GM21447 (cell line): ENCODE results near the gene RMRP.

Experiments used
- ATAC-seq: cut with Tn5 transposase; IDR thresholded peaks from one replicate; pipeline ENCODE4 v1.9.1; 2021; ENCODE audit not compliant: unreplicated experiment

Gene RMRP

DNA sequence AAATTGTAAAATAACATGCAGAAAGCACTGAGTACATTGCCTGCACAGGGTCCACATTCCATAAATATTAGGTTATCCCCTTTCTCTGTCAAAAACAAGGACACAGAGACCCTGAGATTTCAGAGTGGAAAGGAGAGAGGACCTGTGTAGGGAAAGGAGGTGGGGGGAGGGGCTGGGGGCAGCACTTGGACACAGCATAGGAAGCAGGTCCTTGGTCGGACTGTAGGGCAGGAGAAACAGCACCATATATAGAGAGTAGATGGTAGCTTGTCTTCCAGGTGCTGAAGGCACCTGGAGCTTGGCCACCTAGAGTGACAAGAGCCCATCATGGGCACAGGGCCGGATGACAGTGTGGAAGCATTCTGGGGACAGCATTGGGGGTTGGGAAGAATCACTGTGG, 29.5 kb upstream of the RMRP start:
- no peak for ATAC-seq

DNA sequence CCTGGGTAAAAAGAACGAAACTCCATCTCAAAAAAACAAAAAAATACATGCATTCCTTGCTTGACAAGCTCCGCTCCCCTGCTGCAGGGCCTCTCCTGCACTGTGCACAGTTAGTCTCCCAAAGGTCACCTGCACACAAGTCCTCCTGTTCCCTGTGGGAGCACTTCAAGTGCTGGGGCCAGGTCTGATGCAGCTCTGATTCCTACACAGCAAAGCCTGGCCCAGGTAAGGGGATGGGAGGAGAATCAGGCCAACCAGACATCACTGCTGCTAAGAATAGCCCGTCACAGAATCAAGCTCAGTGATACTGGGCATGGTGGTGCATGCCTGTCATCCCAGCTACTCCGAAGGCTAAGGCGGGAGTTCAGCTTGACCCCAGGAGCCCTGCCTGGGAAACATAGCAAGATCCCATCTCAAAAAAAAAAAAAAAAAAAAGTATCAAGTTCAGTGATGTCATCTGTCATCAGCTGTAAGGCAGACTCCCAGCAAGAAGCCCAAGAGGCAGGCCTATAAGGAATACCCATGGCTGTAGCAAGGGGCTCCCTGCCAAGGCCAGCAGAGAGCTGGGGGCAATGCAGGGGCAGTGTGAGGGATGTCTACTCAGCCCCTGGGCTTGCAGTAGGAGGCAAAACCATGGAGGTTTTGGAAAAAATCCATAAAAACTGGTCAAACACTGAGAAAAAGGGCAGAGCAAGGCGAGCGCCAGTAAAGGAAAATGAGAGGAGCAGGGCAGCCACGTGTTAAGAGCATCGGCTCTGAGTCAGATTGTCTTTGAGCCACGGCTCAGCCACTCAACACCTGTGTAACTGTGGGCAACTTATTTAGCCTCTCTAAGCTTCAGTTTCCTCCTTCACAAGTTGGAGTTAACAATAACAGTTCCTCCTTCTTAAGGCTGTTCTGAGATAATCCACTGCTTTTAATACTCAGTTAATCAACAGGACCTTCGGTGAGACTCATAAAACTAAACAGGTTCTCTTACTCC, 28.7 kb upstream of the RMRP start:
- ATAC-seq, result no peak

DNA sequence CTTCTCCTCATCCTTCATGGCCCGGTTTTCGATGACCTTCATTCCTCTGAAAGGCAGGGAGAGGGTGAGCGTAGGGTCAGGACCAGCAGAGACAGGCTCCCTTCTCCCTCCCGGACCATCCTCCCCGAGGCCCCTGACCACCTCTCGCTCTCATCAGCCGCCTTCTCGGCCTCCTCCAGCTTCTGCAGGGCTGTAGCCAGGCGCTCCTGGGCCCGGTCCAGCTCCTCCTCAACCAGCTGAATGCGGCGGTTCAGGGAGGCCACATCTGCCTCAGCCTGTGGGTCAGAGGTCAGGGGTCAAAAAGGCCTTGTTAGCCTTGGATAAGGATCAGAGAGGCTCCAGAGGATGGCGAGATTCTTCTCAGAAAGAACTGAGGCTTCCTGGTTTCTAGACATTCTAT, 27.7 kb upstream of the RMRP start:
- ATAC-seq, result no peak

DNA sequence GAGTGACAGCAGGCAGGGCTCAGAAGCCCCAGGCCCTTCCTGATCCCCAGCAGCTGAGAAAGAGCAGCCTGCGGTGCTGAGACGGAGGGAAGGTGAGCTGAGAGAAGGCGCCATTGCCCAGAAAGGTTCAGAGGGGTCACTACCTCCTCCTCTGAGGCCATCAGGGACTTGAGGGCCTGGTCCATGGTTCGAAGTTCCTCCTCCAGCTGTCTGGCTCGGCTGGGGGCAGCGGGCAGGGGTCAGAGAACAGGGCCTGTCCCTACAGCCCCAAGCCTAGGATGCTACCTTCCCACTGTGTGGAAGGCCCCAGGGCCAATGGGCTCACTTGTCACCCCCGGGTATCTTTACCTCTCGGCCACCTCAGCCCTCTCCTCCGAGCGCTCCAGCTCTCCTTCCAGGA, 27.1 kb upstream of the RMRP start:
- no peak for ATAC-seq

DNA sequence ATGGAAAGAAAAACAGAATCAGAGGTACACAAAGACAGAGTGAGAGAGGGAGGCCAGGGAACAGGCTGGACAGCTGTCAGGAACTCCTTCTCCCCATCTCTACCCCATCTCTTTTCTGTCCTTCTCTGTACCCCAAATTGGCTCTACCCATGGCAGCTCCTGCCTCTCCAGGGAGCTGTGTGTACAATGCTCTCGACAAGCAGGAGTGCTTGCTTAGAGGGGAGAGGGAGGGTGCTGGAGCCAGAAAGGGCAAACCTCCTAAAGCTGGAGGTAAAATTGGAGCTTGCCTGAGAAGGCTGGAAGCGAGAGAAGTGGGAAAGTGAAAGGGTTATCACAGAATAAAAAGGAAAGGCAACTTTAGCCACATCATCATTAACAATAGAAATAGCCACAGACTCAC, 25.5 kb upstream of the RMRP start:
- ATAC-seq, result no peak

DNA sequence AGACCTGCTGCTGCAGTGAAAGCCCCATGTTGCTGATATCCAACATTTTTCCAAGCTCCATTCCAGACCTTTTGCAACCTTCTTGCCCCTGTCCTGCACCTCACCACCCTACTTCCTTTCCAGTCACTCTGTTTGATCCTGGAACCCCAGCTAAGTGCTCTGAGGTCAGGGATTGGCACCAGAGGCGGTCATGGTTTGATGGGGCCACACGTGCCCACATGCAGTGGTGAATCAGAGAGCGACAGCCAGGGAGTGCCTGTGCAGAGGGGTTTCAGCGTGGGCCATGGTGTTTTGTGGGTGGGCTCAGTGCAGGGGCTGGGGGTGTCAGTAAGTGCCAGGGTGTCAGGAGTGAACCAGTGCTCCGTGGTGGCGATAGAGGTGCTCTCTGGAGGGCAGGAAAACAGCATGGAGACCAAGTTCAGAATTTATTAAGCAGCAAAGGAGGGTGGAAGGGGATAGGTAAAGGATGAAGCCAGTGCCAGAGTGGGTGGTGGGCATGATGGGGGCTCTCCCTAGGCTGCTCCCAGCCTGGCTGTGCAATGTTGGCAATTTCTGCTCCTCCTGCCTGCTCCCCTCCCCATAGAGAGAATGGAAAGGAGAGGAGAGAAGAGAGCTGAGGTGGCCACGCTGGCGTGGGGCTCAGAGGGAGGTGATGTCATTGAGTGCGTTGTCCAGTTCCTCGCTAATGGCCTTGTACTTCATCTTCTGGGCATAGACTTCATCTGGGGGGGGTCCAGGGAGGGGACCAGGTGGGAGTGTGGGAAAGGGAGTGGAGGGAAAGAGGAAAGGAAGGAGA, 24.9 kb upstream of the RMRP start:
- ATAC-seq, result no peak

DNA sequence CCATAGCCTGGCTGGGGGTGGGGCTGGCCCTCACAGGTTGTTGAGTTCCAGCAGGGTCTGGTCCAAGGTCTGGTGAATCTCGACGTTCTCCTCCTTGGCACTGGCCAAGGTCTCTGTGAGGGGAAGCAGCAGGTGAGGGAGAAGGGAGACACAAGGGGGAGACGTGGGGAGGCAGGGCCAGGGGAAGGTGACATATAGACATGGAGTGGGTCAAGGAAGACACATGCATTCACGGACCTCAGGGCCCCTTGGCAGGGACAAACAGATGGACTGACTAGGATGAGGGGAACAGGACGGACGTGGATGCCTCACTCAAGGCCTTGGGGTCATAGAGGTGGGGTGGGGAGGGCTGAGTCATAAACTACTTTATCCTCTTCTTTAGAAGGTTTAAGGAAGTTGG, 24.2 kb upstream of the RMRP start:
- no peak for ATAC-seq

DNA sequence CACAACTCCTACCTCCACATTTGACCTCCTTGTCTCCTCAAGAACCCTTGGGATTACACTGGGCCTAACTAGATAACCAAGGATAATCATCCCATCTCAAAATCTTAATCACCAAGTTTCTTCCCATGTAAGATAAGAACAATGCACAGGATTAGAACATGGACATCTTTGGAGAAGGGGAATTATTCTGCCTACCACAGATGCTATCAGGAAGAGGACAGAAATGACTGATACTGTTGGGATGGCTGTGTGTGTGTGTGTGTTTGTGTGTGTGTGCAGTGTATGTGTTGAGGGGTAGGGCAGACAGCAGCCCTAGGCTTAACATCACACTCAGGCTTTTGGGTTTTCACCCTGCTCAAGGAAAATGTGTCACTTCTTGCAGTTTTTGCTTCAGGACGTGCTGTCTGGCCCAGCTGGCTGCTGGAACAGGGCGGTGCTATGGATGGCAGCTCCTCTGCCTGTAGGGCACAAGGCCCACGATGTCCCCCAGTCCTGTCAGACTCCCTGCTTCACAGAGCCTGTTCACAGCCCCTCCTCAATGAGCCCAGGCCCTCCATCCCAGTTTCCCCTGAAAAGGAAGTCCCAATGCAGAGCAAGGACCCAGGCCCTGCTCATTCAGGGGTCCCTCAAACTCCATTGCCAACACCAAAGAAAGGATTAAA, 23.7 kb upstream of the RMRP start:
- ATAC-seq, result no peak

DNA sequence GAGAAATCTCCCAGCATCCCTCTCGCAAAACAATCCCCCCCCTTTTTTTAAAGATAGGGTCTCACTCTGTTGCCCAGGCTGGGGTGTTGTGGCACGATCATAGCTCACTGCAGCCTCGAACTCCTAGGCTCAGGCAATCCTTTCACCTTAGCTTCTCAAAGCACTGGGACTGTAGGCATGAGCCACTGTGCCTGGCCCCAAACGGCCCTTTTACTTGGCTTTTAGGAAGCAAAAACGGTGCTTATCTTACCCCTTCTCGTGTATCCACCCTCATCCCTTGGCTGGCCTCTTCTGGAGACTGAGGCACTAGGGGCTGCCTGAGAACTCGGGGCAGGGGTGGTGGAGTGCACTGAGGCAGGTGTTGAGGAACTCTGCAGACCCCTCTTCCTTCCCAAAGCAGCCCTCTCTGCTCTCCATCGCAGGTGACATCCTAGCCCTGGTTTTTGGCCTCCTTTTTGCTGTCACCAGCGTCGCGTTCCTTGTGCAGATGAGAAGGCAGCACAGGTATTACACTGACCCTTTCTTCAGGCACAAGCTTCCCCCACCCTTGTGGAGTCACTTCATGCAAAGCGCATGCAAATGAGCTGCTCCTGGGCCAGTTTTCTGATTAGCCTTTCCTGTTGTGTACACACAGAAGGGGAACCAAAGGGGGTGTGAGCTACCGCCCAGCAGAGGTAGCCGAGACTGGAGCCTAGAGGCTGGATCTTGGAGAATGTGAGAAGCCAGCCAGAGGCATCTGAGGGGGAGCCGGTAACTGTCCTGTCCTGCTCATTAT, 22.7 kb upstream of the RMRP start:
- no peak for ATAC-seq

DNA sequence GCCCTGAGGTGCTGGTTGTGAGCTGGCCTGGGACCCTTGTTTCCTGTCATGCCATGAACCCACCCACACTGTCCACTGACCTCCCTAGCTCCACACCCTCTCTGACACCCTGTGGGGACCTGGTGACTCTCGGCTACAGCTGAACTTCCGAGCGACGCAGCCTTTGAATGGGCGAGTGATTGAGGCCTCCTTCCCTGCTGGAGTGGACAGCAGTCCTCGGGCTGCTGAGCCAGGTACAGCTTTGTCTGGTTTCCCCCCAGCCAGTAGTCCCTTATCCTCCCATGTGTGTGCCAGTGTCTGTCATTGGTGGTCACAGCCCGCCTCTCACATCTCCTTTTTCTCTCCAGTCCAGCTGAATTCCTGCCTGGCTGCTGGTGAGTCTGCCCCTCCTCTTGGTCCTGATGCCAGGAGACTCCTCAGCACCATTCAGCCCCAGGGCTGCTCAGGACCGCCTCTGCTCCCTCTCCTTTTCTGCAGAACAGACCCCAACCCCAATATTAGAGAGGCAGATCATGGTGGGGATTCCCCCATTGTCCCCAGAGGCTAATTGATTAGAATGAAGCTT, 22.0 kb upstream of the RMRP start:
- no peak for ATAC-seq

DNA sequence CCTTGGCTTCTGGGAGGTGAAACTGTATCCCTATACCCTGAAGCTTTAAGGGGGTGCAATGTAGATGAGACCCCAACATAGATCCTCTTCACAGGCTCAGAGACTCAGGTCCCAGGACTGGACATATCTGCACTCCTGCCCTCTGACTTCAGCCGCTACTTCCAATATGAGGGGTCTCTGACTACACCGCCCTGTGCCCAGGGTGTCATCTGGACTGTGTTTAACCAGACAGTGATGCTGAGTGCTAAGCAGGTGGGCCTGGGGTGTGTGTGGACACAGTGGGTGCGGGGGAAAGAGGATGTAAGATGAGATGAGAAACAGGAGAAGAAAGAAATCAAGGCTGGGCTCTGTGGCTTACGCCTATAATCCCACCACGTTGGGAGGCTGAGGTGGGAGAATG, 21.3 kb upstream of the RMRP start:
- no peak for ATAC-seq

DNA sequence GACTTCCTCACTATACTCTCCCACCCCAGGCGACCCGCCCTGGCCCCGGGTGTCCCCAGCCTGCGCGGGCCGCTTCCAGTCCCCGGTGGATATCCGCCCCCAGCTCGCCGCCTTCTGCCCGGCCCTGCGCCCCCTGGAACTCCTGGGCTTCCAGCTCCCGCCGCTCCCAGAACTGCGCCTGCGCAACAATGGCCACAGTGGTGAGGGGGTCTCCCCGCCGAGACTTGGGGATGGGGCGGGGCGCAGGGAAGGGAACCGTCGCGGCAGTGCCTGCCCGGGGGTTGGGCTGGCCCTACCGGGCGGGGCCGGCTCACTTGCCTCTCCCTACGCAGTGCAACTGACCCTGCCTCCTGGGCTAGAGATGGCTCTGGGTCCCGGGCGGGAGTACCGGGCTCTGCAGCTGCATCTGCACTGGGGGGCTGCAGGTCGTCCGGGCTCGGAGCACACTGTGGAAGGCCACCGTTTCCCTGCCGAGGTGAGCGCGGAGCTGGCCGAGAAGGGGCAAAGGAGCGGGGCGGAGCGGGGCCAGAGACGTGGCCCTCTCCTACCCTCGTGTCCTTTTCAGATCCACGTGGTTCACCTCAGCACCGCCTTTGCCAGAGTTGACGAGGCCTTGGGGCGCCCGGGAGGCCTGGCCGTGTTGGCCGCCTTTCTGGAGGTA, 18.0 kb upstream of the RMRP start:
- ATAC-seq, result no peak

DNA sequence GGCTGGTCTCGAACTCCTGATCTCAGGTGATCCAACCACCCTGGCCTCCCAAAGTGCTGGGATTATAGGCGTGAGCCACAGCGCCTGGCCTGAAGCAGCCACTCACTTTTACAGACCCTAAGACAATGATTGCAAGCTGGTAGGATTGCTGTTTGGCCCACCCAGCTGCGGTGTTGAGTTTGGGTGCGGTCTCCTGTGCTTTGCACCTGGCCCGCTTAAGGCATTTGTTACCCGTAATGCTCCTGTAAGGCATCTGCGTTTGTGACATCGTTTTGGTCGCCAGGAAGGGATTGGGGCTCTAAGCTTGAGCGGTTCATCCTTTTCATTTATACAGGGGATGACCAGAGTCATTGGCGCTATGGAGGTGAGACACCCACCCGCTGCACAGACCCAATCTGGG, 17.4 kb upstream of the RMRP start:
- no peak for ATAC-seq

DNA sequence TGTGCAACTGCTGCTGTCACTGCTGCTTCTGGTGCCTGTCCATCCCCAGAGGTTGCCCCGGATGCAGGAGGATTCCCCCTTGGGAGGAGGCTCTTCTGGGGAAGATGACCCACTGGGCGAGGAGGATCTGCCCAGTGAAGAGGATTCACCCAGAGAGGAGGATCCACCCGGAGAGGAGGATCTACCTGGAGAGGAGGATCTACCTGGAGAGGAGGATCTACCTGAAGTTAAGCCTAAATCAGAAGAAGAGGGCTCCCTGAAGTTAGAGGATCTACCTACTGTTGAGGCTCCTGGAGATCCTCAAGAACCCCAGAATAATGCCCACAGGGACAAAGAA, 16.2 kb upstream of the RMRP start:
- no peak for ATAC-seq

DNA sequence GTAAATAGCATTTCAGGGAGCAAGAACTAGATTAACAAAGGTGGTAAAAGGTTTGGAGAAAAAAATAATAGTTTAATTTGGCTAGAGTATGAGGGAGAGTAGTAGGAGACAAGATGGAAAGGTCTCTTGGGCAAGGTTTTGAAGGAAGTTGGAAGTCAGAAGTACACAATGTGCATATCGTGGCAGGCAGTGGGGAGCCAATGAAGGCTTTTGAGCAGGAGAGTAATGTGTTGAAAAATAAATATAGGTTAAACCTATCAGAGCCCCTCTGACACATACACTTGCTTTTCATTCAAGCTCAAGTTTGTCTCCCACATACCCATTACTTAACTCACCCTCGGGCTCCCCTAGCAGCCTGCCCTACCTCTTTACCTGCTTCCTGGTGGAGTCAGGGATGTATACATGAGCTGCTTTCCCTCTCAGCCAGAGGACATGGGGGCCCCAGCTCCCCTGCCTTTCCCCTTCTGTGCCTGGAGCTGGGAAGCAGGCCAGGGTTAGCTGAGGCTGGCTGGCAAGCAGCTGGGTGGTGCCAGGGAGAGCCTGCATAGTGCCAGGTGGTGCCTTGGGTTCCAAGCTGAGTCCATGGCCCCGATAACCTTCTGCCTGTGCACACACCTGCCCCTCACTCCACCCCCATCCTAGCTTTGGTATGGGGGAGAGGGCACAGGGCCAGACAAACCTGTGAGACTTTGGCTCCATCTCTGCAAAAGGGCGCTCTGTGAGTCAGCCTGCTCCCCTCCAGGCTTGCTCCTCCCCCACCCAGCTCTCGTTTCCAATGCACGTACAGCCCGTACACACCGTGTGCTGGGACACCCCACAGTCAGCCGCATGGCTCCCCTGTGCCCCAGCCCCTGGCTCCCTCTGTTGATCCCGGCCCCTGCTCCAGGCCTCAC, 15.6 kb upstream of the RMRP start, which contains the start of gene CA9:
Gene CA9 (plus strand): TSS at position 797 of the 893 bp plus-strand sequence. CDS start 32 bp downstream, at position 829.
- ATAC-seq, result no peak

DNA sequence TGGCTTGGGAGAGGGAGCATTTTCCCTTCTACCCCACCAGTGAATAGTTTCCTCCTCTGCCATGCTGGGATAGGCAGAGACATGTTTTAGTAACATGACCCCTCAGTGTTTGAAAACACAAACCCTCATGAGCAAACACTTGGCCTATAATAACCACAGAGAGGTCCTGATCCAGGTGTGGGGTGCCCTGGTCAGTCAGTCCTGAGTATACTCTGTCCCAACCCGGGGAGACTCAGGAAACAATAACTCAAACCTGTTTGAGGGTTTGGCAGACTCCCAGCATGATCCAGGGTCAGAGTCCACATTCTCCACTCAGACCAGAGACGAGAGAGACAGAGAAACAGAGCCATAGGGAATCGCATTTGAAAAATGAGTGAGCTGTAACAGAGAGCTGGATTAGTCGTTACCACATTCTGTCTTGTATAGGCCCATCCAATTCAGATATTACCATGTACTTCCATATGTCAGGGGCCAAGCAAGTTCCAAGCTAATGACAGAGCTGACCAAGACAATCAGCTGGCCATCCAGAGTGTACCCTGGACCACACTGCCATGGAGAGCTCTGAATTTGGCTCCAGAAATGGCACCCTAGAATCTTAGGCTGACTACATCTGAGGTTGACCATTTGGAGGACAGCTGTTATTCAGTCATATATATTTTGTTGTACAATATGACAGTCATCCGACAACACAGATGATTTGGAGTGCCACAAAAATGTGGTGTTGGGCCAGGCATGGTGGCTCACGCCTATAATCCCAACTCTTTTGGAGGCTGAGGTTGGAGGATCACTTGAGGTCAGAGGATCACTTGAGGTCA, 11.7 kb upstream of the RMRP start:
- no peak for ATAC-seq

DNA sequence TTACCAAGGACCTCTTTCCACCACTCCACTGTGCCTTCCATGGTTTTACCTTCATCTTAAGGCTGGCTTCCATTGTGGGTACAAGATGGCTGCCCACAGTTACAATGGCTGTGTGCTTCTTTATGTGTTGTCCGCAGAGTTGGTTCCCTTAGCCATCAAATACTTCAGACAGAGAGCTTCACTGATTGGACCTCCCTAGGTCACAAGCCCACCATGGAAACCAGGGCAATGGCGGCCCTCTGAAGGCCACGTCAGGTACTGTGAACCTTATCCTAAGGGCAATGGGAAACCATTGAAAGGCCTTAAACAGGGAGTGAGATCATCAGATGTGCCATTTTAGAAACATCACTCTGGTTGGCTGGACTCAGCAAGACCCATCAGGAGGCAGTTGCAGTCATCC, 10.1 kb upstream of the RMRP start:
- no peak for ATAC-seq

DNA sequence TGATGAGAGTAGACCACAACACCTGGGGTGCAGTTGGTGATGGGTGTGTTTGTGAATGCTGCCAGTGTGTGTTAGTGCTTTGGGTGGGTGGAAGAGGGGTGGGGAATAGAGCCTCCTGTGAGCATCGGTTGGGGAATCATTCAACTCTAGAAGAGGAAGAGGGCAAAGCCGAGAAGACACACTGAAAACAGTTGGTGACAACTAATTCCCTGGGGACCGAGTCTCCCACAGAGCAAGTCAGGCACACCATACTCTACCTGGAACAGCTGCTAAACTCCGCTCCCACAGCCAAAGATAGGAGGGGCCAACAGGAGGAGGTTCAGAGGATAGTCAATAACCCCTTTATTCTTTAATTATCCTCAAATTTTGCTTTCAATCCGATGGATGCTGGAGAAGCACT, 8.7 kb upstream of the RMRP start:
- ATAC-seq, result no peak
